SK-N-DZ (cell line): ENCODE results near the gene AKT3.

Experiments
- DNase-seq: peaks from one replicate; pipeline ENCODE4 v3.0.0-alpha.2; 2015; ENCODE audit warnings: low spot score

The AKT3 gene

GRCh38 chr1:243471026-243471685 is 378.9 kb downstream of the AKT3 start:
- no peak for DNase-seq

GRCh38 chr1:243470502-243470901 is 379.5 kb downstream of the AKT3 start:
- DNase-seq: peak; percentile 33

- no peak for DNase-seq
Observed at GRCh38 chr1:243469497-243469896, 380.5 kb downstream of the AKT3 start.

- no peak for DNase-seq
Observed at GRCh38 chr1:243465738-243466137, 384.3 kb downstream of the AKT3 start.

- no peak for DNase-seq
Observed at GRCh38 chr1:243465081-243465480, 385.0 kb downstream of the AKT3 start.

- DNase-seq: no peak
Observed at GRCh38 chr1:243462929-243463697, 386.9 kb downstream of the AKT3 start.

- DNase-seq: no peak
Observed at GRCh38 chr1:243461700-243462099, 388.3 kb downstream of the AKT3 start.

GRCh38 chr1:243459059-243459458 is 391.0 kb downstream of the AKT3 start:
- DNase-seq: no peak

GRCh38 chr1:243457363-243457982 is 392.6 kb downstream of the AKT3 start:
- DNase-seq: no peak

GRCh38 chr1:243455760-243456651 is 394.0 kb downstream of the AKT3 start:
- DNase-seq: no peak

GRCh38 chr1:243454328-243454997 is 395.6 kb downstream of the AKT3 start:
- DNase-seq: no peak

GRCh38 chr1:243452092-243452491 is 398.0 kb downstream of the AKT3 start:
- DNase-seq: no peak

- DNase-seq: no peak
Observed at GRCh38 chr1:243449373-243449772, 400.7 kb downstream of the AKT3 start.

GRCh38 chr1:243447844-243448243 is 402.2 kb downstream of the AKT3 start:
- DNase-seq: no peak

- DNase-seq: no peak
Observed at GRCh38 chr1:243447347-243447746, 402.7 kb downstream of the AKT3 start.

- no peak for DNase-seq
Observed at GRCh38 chr1:243443557-243443956, 406.5 kb downstream of the AKT3 start.

GRCh38 chr1:243441601-243442000 is 408.4 kb downstream of the AKT3 start:
- no peak for DNase-seq

- DNase-seq: no peak
Observed at GRCh38 chr1:243440406-243440805, 409.6 kb downstream of the AKT3 start.

GRCh38 chr1:243438815-243439214 is 411.2 kb downstream of the AKT3 start:
- DNase-seq: no peak
